IPS-NIHi7 (cell line): ENCODE results near the gene ZNHIT6.

Experiments used
- DNase-seq: peaks from one replicate; pipeline ENCODE4 v3.0.0; 2012; ENCODE audit warnings: mixed read lengths; ENCODE audit errors: extremely low spot score

The ZNHIT6 gene

DNA sequence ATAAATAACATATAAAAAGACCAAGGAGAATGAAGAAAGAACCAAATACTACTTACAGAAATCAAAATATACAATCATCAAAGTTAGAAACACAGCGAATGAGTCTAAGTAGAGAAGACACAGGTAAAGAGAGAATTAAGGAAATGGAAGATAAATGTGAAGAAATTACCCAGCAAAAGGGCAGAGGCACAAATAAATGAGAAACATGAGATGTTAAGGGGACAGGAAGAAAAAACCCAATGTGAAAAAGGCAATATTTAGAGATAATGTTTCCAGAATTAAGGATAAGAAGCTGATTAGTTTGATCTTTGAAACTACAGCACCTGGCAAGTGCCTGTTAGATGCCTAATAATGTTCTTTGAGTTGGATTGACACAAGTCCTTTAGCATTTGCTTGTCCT is 86.8 kb downstream of the ZNHIT6 start:
- no peak for DNase-seq

DNA sequence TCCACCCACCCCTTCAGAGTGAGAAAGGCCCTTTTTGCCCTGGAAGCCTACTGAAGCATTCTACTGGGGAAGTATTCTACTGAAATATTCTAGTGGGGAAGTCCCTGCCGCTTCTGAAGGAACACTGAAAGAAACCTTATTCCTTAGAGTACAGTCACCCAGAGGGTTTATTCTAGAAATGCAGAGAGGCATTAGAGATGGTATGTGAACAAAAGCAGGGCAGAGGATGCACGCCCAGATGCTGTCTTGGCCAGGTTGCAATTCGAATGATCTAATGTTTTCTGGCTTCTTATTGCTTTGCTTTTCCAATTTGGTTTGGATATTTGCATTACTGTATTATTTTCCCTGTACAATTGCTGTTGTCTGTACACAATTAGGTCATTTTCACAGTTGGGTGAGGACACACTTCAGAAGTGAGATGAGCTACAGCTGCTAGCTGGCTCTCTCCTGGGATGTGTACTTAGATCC is 90.6 kb downstream of the ZNHIT6 start:
- no peak for DNase-seq

DNA sequence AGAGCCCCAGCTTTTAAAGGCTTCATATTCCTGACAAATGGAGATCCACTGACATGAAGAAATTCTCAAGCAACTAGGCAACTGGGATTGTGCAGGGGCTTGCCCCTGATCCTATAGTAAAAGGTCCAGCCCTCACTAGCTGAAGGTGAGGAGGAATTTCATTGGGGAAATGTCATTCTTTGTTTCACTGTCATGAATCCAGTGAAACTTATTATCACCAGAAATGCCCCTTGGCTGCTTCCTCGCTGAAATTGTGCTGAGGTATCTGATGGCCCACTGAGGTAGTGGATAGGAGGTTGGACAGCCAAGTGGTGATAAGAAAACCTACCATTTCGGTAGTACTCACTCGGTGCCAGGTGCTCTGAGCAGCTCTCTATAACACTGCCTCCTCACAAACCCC is 91.5 kb downstream of the ZNHIT6 start:
- no peak for DNase-seq

DNA sequence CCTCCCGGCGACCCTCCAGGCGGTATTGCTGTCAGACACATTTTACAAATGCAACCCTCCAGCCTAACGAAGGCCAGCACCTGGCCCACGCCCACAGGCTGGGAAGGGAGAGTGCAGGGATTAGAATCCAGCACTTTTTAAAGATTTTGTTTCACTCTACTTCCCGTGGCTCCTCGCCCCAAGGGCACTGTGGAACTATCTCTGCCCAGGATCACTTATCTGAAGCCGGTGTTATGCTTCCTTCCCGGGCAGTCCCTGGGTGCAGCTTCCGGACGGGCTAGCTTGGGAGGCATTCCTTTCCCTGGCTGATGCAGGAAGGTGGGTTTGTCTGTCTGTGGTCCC is 91.9 kb downstream of the ZNHIT6 start:
- DNase-seq: no peak

- no peak for DNase-seq
These were observed 92.5 kb downstream of the ZNHIT6 start for GRCh38 chr1:85615586-85616363.

DNA sequence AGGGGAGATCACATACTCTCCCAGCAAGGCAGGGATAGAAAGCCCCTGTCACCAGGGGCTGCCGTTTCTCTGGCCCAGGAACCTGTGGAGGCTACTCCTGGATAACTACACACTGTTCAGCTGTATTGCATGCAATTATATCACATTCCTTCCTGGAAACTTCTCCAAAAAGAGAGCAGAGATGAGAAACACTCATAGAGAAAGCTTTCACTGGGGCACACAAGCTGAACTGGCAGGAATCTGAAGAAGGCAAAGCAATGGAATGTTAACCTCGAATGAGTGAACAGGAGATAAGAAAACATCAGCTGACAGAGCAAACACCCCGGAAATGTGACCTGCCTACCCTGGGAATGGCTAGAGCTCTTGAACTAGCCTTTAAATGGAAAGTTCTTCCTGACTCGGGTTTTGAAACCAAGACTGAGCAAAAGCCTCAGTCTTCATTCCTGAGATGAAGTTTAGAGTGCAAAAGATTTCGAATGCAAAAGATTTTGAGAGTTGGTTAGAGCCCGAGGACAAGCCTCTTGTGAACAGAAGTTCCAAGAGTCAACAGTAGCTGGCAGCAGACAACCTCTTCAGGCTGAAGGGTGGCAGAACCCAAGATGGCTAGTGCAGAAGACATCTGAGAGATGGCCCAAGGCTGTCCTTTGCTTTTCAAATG is 95.4 kb downstream of the ZNHIT6 start:
- peak; percentile 65 for DNase-seq

DNA sequence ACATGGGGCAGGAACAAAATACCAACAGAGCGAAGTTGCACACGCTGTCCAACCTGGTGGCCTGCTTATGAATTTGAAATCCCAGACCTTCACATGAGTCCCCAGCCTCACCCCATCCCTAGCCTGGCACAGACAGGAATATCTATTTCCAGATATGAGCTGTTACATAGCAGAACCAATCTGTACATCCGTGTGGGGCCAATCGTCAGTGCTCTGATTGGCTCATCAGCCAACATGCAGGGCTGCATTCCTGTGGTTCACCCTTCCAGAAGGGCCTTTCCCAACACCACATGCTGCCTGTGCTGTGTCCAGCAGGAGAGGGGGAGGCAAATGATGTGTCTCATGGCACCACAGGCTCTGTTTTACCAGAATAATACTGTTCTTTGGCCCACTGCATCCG is 96.4 kb downstream of the ZNHIT6 start:
- DNase-seq: no peak

GRCh38 chr1:85611425-85611824 is 96.8 kb downstream of the ZNHIT6 start:
- no peak for DNase-seq

DNA sequence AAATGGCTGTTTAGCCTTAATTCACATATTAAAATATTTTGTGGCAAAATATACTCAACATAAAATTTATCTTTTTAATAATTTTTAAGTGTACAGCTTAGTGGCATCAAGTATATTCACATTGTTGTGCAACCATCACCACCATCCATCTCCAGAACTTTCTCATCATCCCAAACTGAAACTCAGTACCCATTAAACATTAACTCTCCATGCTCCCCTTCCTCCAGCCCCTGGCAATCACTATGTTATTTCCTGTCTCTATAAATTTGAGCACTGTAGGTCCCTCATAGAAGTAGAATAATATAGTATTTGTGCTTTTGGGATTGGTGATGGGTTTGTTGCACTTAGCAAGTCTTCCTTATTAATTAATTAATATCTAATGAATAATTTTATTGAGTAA is 98.3 kb downstream of the ZNHIT6 start:
- no peak for DNase-seq

- no peak for DNase-seq
These were observed 99.4 kb downstream of the ZNHIT6 start for GRCh38 chr1:85608851-85609250.

- no peak for DNase-seq
These were observed 100.3 kb downstream of the ZNHIT6 start for GRCh38 chr1:85607921-85608265.

DNA sequence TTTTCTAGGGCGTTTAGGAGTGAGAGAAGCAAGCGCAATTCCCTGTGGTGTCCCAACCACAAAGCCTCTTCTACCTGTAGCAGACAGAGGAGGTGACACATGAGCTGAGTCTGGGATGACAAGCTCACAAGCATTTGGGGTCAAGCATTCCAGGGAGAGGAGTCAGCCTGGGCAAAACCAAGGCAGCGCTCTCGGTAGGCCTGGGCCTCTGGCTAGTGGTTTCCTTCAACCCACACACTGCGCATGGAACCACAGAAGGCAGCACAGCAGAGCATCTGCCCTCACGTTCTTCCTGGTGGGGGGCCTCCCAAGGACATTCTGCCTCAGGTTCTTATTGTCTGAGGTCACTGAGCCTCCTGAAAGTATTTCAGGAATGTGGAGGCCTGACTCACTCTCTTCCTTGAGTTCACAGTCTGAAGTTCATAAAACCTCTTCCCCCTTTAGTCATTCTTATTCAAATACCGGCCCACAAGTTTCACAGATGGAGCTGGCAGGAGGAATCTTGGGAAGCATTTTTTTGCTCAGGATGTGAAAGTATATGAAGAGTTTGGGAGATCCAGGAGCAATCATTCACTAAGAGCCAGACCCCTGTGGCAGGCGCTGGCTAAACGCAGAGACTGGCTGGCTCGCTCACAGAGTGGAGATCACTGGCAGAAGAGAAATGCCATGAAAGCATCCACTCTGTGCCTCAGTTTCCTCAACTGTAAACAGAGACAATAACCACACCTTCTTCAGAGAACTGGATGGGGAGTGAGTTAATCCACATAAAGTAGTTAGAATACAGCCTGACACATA is 100.9 kb downstream of the ZNHIT6 start:
- peak; percentile 86 for DNase-seq

DNA sequence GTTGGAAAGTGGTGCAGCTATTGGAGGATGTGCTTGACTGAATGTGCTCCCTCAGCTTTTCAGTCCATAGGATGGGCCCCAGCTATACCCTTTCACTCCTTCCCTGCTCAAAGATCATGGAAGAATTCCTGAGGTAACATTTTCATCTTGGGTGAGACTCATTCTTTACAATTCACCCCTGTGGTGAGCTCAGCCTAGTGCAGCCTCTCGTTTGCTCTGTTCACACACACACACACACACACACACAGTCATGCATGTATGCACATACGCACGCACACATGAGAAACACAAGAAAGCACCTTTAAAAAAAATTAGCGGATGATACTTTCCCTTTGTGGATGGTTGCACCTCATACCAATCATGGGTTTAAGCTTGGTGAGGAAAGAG is 101.8 kb downstream of the ZNHIT6 start:
- DNase-seq: no peak

DNA sequence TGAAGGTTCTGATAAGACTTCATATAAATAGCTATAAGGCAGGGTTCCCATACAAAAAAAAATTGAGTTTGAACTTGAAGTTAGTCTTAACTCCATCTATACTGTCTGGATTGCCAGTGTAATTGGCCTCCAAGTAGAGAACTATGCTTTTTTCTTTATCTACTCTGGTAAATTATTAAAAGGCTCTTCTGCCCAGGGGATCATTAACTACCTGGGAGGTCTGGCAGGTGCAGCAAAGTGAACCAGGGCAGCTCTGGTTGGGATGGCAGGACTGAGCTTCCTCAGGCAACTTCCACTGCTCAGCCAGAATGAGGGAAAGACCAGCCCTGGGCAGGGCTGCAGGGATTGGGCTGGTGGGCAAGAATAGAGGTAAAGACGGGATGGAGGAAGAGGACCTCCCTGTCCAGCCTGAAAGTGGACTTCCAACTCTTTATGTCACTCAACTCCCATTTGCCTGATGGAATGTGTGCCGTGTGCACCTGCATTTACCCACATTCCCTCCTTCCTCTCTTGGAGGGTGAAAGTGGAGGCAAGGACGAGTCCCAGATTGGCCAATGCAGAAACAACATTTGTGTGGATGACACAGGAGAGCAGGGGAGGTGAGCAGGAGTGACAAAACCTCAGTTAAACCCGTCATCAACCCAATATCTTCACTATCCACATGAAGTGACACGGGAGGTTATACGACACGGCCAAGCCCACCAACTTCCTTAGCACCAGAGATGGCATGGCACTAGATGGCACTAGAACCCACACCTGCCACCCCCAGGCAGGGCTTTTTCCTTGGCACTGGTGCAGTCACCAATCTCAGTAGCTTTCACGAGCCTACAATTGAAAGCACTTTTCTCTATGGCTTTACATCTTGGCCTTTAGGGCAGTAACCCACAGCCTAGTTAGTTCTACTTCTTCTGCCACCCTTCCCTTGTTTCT is 102.5 kb downstream of the ZNHIT6 start:
- no peak for DNase-seq

DNA sequence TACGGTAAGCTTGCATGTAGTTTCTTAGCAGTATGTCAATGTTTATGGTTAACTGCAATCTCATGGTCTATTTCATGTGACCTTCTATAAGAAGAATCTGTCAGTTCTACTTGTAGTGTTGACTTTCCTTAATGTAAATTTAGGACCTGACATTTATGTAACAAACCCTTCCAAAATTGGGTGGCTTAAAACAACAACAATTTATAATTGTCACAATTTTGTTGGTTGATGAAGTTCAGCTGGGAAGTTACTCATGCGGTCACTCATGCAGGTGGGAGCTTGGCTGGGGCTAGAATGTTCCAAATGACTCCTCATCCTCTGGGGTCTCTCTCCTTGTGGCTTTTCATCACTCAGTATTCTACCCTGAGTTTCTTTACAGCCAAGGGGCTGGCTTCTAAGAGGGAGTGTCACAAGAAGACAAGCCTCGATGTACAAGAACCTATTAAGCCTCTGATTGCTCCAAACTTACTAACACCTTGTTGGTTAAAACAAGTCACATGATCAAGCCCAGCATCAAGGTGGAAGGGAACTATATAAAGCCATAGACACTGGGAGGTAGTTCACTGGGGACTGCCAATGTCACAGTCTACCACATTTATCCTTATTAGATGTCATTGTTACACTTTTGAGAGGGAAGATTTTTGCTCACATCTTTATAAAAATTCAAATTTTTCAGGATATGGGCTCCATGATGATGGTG is 103.8 kb downstream of the ZNHIT6 start:
- DNase-seq: no peak

DNA sequence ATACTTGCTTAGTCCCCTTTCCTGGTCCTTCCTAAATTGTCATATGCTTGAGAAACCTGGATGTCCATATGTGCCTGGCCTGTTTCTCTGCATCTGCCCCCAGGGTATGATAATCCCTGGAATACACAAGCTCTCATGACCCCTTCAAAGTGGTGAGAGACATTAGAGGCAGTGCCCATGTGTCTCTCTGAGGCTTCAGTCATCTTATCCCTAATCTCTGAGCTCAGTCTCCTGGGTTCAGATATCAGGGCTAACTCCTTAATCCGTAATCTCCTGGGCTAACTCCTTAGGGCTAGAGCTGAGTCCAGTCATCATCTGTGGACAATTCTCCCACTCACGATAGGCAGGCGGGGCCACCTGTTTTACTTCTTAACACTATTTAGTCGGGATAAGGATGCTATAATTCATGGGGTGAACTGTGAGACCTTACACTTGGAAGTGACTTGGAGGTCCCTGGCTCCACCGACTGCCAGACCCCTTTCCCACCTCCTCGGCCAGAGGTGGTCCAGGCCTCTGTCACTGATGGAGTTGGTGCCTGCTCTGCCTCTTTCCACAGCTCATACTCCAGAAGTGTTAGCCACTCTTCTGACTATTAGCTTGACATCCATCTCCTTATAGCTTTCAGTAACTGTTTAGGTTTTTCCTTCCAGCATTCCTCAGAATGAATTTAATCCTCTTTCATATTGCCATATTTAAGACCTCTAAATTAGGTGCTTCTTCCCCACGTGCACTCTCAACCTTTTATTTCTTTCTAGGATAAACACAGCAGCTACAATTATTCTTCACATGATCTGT is 105.0 kb downstream of the ZNHIT6 start:
- no peak for DNase-seq

DNA sequence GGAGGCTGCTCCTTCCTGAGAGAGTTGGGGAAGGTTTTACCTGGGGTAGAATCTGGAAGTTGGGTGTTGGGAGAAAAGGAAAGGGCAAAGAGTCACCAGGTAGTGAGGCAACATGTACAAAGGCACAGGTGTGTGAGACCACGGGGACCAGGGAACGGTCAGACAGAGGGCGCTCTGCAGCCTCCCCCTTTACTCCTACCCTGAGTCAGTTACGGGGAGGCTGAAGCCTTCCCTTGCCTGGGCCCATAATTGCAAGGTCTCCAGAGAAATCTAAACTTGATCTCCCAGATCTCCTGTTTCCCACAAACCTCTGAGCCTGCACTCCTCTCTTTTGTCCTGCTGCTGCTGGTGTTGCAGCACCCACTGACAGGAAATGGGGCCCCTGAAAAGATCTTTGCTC is 105.7 kb downstream of the ZNHIT6 start:
- DNase-seq: peak; percentile 52

DNA sequence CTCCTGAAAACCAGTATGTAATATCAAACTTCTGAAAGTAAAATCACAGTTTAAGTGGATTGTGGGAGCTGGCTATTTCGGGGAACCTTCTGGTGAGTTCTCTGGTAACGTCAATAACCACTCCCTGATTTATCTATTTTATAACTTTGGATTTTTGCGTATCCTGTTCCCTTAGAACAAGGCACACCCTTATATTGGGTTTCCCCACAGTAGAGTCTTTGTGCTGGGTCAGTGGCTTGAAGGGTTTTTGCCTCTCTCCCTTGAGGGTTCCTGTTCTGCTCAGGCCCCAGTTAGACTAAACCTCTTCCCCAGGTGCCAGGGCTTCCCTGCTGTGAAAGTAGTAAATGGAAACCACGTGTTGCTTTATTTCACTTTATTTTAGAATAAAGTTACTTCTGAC is 106.3 kb downstream of the ZNHIT6 start:
- DNase-seq: no peak

DNA sequence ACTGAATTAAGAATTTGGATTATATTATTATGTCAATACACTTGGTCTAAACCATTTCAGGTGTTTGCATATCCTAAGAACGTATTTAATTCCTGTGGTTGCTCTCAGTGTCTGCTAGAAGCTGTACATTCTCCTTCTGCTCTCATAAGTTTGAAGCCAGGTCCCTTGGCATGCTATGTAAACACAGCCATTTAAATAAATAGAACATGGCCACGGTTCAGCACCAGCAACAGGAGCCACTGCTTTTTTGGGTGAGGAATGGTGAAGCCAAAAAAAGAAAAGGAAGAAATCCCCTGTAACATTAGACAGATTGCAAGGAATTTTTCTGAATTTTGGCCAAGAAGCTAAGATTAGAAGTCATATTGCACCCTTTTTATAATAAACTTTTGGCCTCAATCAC is 108.6 kb downstream of the ZNHIT6 start:
- no peak for DNase-seq
